Measurements from ENCODE around the gene ZNHIT2. TPM values are rescaled to one million over a fixed set of nuclear protein-coding genes. Genes with fewer than 3 reads are reported as not detected.

The ZNHIT2 gene
- polyA plus RNA-seq, 1 experiment: 4.6 TPM

- CTCF ChIA-PET: interaction anchor here (0.7 to 7.2 kb wide), 7 partner anchors 10 to 261 kb away, joined by 3 to 152 read pairs (median 11); partner anchors contain the start of genes ARL2, FAU, MRPL49 and VPS51
Measured at GRCh38 chr11:65108469-65109123, 8.9 kb downstream of the ZNHIT2 start.

DNA sequence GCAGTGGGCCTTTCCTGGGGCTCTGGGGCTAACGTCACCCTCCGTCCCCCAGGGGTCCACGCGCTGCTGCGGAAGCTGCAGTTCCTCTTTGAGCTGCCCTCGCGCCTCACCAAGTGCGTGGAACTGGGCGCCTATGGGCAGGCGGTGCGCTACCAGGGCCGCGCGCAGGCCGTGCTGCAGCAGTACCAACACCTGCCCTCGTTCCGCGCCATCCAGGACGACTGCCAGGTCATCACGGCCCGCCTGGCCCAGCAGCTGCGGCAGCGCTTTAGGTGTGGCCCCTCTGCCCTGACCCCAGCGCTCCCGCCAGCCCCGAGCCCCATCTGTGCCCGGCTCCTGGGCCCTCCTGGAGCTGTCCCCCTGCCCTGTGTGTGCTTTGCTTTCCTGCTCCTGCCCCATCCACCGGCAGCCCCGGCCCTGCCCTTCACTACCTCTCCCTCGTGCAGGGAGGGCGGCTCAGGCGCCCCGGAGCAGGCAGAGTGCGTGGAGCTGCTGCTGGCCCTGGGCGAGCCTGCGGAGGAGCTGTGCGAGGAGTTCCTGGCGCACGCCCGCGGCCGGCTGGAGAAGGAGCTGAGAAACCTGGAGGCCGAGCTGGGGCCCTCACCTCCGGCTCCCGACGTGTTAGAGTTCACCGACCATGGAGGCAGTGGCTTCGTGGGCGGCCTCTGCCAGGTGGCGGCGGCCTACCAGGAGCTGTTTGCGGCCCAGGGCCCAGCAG lies 9.6 kb downstream of the ZNHIT2 start:
- no peak overlapping the region for H3K4me3 ChIP-seq (ENCODE audit: low read depth, low read length)
- CTCF ChIA-PET: interaction anchor here (1.5 to 7.2 kb wide), 4 partner anchors 10 to 93 kb away, joined by 3 to 152 read pairs (median 14); partner anchors contain the start of genes ARL2, FAU, MRPL49 and VPS51
- POLR2A ChIA-PET: no interaction called here
- peaks cover 7% of the 10 kb centered on the region; the same call in 1 of the 2 replicates for H3K36me3 ChIP-seq (ENCODE audit: control insufficient read depth, insufficient read depth, low read length)
- TF ChIP-seq, protein P1, sequence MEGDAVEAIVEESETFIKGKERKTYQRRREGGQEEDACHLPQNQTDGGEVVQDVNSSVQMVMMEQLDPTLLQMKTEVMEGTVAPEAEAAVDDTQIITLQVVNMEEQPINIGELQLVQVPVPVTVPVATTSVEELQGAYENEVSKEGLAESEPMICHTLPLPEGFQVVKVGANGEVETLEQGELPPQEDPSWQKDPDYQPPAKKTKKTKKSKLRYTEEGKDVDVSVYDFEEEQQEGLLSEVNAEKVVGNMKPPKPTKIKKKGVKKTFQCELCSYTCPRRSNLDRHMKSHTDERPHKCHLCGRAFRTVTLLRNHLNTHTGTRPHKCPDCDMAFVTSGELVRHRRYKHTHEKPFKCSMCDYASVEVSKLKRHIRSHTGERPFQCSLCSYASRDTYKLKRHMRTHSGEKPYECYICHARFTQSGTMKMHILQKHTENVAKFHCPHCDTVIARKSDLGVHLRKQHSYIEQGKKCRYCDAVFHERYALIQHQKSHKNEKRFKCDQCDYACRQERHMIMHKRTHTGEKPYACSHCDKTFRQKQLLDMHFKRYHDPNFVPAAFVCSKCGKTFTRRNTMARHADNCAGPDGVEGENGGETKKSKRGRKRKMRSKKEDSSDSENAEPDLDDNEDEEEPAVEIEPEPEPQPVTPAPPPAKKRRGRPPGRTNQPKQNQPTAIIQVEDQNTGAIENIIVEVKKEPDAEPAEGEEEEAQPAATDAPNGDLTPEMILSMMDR (IDR thresholded peaks at IDR 0.05; ENCODE audit: insufficient read depth, low read depth, low read length): no peak
- no peaks in the 10 kb centered on the region for H3K27me3 ChIP-seq (ENCODE audit: control insufficient read depth, insufficient read depth, low read length)
- DNase-seq (ENCODE audit: low read depth): no peak

More at GRCh38 chr11:65108469-65109123, 8.9 kb downstream of the ZNHIT2 start:
- peaks cover 7% of the 10 kb centered on the region; the same call in 1 of the 2 replicates for H3K36me3 ChIP-seq (ENCODE audit: control insufficient read depth, insufficient read depth, low read length)
- POLR2A ChIA-PET: no interaction called here
- no peak for DNase-seq (ENCODE audit: low read depth)
- H3K27me3 ChIP-seq (ENCODE audit: control insufficient read depth, insufficient read depth, low read length): no peaks in the 10 kb centered on the region
- TF ChIP-seq, protein P1 (IDR thresholded peaks at IDR 0.05; ENCODE audit: insufficient read depth, low read depth, low read length): no peak
- no peak overlapping the region for H3K4me3 ChIP-seq (ENCODE audit: low read depth, low read length)

- Histone ChIP-seq H3K36me3 (ENCODE audit: control insufficient read depth, insufficient read depth, low read length) (peaks cover 7% of the 10 kb centered on the region; the same call in 1 of the 2 replicates), H3K27me3 (ENCODE audit: control insufficient read depth, insufficient read depth, low read length) (no peaks in the 10 kb centered on the region), H3K4me3 (ENCODE audit: low read depth, low read length) (no peak overlapping the region)
- TF ChIP-seq, protein P1 (IDR thresholded peaks at IDR 0.05; ENCODE audit: insufficient read depth, low read depth, low read length): no peak
- CTCF ChIA-PET: interaction anchor here (1.6 to 7.2 kb wide), 2 partner anchors 12 to 15 kb away, joined by 3 to 152 read pairs; partner anchors contain the start of genes FAU, MRPL49 and VPS51
- no peak for DNase-seq (ENCODE audit: low read depth)
- POLR2A ChIA-PET: no interaction called here
Measured at GRCh38 chr11:65107078-65107477, 10.4 kb downstream of the ZNHIT2 start.

DNA sequence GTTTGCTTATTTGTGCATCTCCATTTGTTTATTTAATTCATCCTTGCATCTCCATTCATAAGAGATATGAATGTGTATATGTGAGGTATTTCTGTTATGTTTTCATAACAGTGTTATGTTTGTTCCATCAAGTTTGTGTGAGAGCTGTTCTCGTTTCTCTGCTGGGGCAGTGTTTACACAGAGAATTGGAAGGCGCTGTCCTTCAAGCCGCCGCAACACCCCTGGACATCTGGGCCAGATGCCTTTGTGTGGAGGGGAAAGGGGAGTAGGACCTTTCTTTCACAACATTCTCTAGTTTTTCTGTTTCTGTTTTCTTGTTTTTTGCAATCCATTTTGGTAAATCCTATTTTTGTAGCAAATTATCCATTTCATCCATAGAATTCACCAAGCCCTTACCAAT lies 12.9 kb downstream of the ZNHIT2 start:
- ChIA-PET CTCF (interaction anchor here (0.8 to 3.4 kb wide), 3 partner anchors 8 to 261 kb away, joined by 4 to 17 read pairs (median 6); partner anchors contain the start of genes TM7SF2 and ZNHIT2), POLR2A (no interaction called here)
- TF ChIP-seq, protein P1 (IDR thresholded peaks at IDR 0.05; ENCODE audit: insufficient read depth, low read depth, low read length): no peak
- Histone ChIP-seq H3K36me3 (ENCODE audit: control insufficient read depth, insufficient read depth, low read length) (peaks cover 7% of the 10 kb centered on the region; the same call in 1 of the 2 replicates), H3K4me3 (ENCODE audit: low read depth, low read length) (no peak overlapping the region), H3K27me3 (ENCODE audit: control insufficient read depth, insufficient read depth, low read length) (no peaks in the 10 kb centered on the region)
- no peak for DNase-seq (ENCODE audit: low read depth)

DNA sequence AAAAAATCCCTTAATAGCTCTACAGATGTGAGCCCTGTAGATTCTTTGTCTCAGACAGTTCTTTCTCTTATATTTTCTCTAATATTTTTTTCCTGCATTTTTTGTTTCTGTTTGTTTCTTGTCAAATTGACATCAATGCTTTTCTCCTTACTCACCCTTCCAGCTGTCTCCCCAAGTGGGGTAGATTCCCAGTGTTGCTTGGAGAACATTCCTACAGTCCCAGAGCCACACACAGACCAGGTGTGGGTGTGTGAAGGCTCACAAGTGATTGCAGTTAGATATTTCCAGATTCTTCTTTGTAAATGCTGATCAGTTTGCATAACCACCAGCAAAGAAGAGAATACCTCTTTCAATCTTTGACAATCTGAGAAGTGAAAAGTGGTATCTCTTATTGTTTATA lies 14.0 kb downstream of the ZNHIT2 start:
- no peak for DNase-seq (ENCODE audit: low read depth)
- TF ChIP-seq, protein P1 (IDR thresholded peaks at IDR 0.05; ENCODE audit: insufficient read depth, low read depth, low read length): no peak
- ChIA-PET CTCF (interaction anchor here (1.1 to 3.4 kb wide), 4 partner anchors 8 to 16 kb away, joined by 3 to 30 read pairs (median 10); partner anchors contain the start of genes TM7SF2 and ZNHIT2), POLR2A (no interaction called here)
- H3K4me3 ChIP-seq (ENCODE audit: low read depth, low read length): no peak overlapping the region
- H3K36me3 ChIP-seq (ENCODE audit: control insufficient read depth, insufficient read depth, low read length): peaks cover under 1% of the 10 kb centered on the region; the same call in 1 of the 2 replicates
- no peaks in the 10 kb centered on the region for H3K27me3 ChIP-seq (ENCODE audit: control insufficient read depth, insufficient read depth, low read length)
